CD4-positive, CD25-positive, alpha-beta regulatory T cell (primary cell): Measurements from ENCODE around the gene FNIP1. TPM values are rescaled to one million over a fixed set of nuclear protein-coding genes. Genes with fewer than 3 reads are reported as not detected.
"Not testable (repeated sequence)": the region's sequence is repeated elsewhere in the genome, so short reads cannot be mapped to it uniquely, and the experiment has no call there.

ENCODE experiments used
- ATAC-seq, 2 donors: fragments of 150-1000 bp; cut with Tn5 transposase; one replicate each; pipeline ENCODE4 v1.10.0; 2021; ENCODE audit warnings: low read depth in 2 of 2, moderate number of reproducible peaks in 2 of 2, moderate library complexity in 1 of 2
- DNase-seq, 3 donors: peaks; one replicate each; pipeline versions ENCODE4 v3.0.0 to v3.0.0-alpha.2; 2012 to 2022; ENCODE audit warnings: mixed read lengths in 1 of 3
- H3K27ac ChIP-seq: one replicate; pipeline ENCODE4 v1.7.0; 2013; ENCODE audit warnings: mild to moderate bottlenecking, low read length; ENCODE audit not compliant: insufficient read depth, poor library complexity, severe bottlenecking
- H3K27me3 ChIP-seq: one replicate; pipeline ENCODE4 v1.7.0; 2013; ENCODE audit warnings: low read length; ENCODE audit not compliant: control insufficient read depth, insufficient read depth
- H3K36me3 ChIP-seq: one replicate; pipeline ENCODE4 v1.7.0; 2013; ENCODE audit warnings: mild to moderate bottlenecking, low read length, moderate library complexity; ENCODE audit not compliant: control insufficient read depth, insufficient read depth
- H3K4me1 ChIP-seq: 2 replicates; pipeline ENCODE4 v1.7.0; 2013; ENCODE audit warnings: mild to moderate bottlenecking, low read length; ENCODE audit not compliant: insufficient read depth, control insufficient read depth, poor library complexity, severe bottlenecking
- H3K4me3 ChIP-seq: one replicate; pipeline ENCODE4 v1.7.0; 2013; ENCODE audit warnings: low read depth, mild to moderate bottlenecking, low read length, moderate library complexity
- H3K9me3 ChIP-seq, 2 experiments: 1 replicate in 1 of 2; 2 replicates in 1 of 2; pipeline ENCODE4 v1.7.0; 2013; ENCODE audit warnings: low read length in 2 of 2, mild to moderate bottlenecking in 1 of 2, moderate library complexity in 1 of 2; ENCODE audit not compliant: control insufficient read depth in 2 of 2
- H3K27ac Mint-ChIP-seq, 3 donors: one replicate each; pipeline ENCODE4 v1.8.0; 2020 to 2022; ENCODE audit warnings: mild to moderate bottlenecking in 3 of 3, mixed read lengths in 3 of 3, moderate library complexity in 2 of 3
- H3K27me3 Mint-ChIP-seq: one replicate; pipeline ENCODE4 v1.8.0; 2022; ENCODE audit warnings: mild to moderate bottlenecking, mixed read lengths
- H3K36me3 Mint-ChIP-seq: one replicate; pipeline ENCODE4 v1.8.0; 2020; ENCODE audit warnings: mixed read lengths
- H3K4me1 Mint-ChIP-seq, 4 donors: one replicate each; pipeline ENCODE4 v1.8.0; 2020 to 2022; ENCODE audit warnings: mixed read lengths in 4 of 4, mild to moderate bottlenecking in 1 of 4
- H3K4me3 Mint-ChIP-seq, 4 donors: one replicate each; pipeline ENCODE4 v1.8.0; 2020 to 2022; ENCODE audit warnings: mild to moderate bottlenecking in 4 of 4, mixed read lengths in 4 of 4, moderate library complexity in 3 of 4
- H3K9me3 Mint-ChIP-seq, 7 donors: one replicate each; pipeline ENCODE4 v1.8.0; 2020 to 2022; ENCODE audit warnings: mixed read lengths in 7 of 7, mild to moderate bottlenecking in 3 of 7, moderate library complexity in 2 of 7
- polyA plus RNA-seq, 4 donors: library from polyadenylated mRNA; unstranded; fragments of 300-500 nt; fragmentation: Illumina TruSeq; gene quantifications; one replicate each; pipeline ENCODE4 v1.2.3, GENCODE V29; 2021
- total RNA-seq: library from RNA; stranded (reverse); gene quantifications from one replicate; pipeline ENCODE4 v1.2.3, GENCODE V29; 2022

The FNIP1 gene
- total and polyA plus RNA-seq, 5 donors from 2014 or later = 10.0 to 33.2 (median 14.1) TPM

GRCh38 chr5:131734939-131735338 is 61.9 kb downstream of the FNIP1 start:
- not testable (repeated sequence) for H3K9me3 ChIP-seq, H3K4me1 ChIP-seq, H3K27me3 Mint-ChIP-seq, H3K4me1 Mint-ChIP-seq, H3K27me3 ChIP-seq, H3K4me3 Mint-ChIP-seq, H3K27ac ChIP-seq, ATAC-seq, DNase-seq, H3K27ac Mint-ChIP-seq, H3K9me3 Mint-ChIP-seq, H3K4me3 ChIP-seq
- peaks cover 16% of the 10 kb centered on the region for H3K36me3 ChIP-seq
- peaks cover 43% of the 10 kb centered on the region for H3K36me3 Mint-ChIP-seq

- peaks cover 0 to 15% (median 5%) of the 10 kb centered on the region in 4 donors for H3K4me1 Mint-ChIP-seq
- not testable (repeated sequence) for H3K27ac ChIP-seq, H3K4me3 Mint-ChIP-seq, DNase-seq, H3K4me1 ChIP-seq, ATAC-seq, H3K27ac Mint-ChIP-seq, H3K9me3 ChIP-seq, H3K27me3 ChIP-seq, H3K27me3 Mint-ChIP-seq, H3K4me3 ChIP-seq
- H3K9me3 Mint-ChIP-seq = peaks cover 2 to 23% (median 6%) of the 10 kb centered on the region in 7 donors
- peaks cover 57% of the 10 kb centered on the region for H3K36me3 Mint-ChIP-seq
- peaks cover 18% of the 10 kb centered on the region for H3K36me3 ChIP-seq
Observed at GRCh38 chr5:131729292-131729691, 67.5 kb downstream of the FNIP1 start.

- H3K4me1 Mint-ChIP-seq = peaks cover 8 to 20% (median 13%) of the 10 kb centered on the region in 4 donors
- not testable (repeated sequence) for DNase-seq, H3K4me3 Mint-ChIP-seq, H3K36me3 ChIP-seq, H3K27ac ChIP-seq, H3K9me3 ChIP-seq, H3K4me1 ChIP-seq, ATAC-seq, H3K4me3 ChIP-seq, H3K27me3 ChIP-seq, H3K27me3 Mint-ChIP-seq
- peak overlapping the region in 1 of 3 donors; percentile 46 for H3K27ac Mint-ChIP-seq
- peaks cover 68% of the 10 kb centered on the region for H3K36me3 Mint-ChIP-seq
- H3K9me3 Mint-ChIP-seq = peaks cover 2 to 23% (median 5%) of the 10 kb centered on the region in 7 donors
Observed at GRCh38 chr5:131724089-131724488, 72.7 kb downstream of the FNIP1 start.

- no peak for DNase-seq
- Mint-ChIP-seq H3K36me3 (peaks cover 54% of the 10 kb centered on the region), H3K4me3 (no peak overlapping the region)
Observed at GRCh38 chr5:131720714-131721113, 76.1 kb downstream of the FNIP1 start.

GRCh38 chr5:131719564-131719963 is 77.3 kb downstream of the FNIP1 start:
- Histone ChIP-seq H3K27ac (no peak overlapping the region), H3K4me1 (no peaks in the 10 kb centered on the region), H3K27me3 (no peaks in the 10 kb centered on the region), H3K36me3 (peaks cover 14% of the 10 kb centered on the region), H3K4me3 (no peak overlapping the region), H3K9me3 (peaks cover 0 to 2% of the 10 kb centered on the region in 2 experiments)
- peaks cover 52% of the 10 kb centered on the region for H3K36me3 Mint-ChIP-seq
- H3K9me3 Mint-ChIP-seq = peaks cover 0 to under 1% (median 0%) of the 10 kb centered on the region in 7 donors
- peaks cover 2 to 14% (median 11%) of the 10 kb centered on the region in 4 donors for H3K4me1 Mint-ChIP-seq
- ATAC-seq (no peak), DNase-seq (no peak)
- H3K4me3 Mint-ChIP-seq = no peak overlapping the region
- no peaks in the 10 kb centered on the region for H3K27me3 Mint-ChIP-seq
- no peak overlapping the region for H3K27ac Mint-ChIP-seq

More at GRCh38 chr5:131720714-131721113, 76.1 kb downstream of the FNIP1 start:
- Mint-ChIP-seq H3K27ac (no peak overlapping the region), H3K9me3 (no peaks in the 10 kb centered on the region), H3K4me1 (peaks cover 2 to 14% (median 11%) of the 10 kb centered on the region in 4 donors), H3K27me3 (no peaks in the 10 kb centered on the region)
- Histone ChIP-seq H3K4me1 (no peaks in the 10 kb centered on the region), H3K36me3 (peaks cover 10% of the 10 kb centered on the region), H3K9me3 (peaks cover 0 to 2% of the 10 kb centered on the region in 2 experiments), H3K4me3 (no peak overlapping the region), H3K27me3 (no peaks in the 10 kb centered on the region), H3K27ac (no peak overlapping the region)
- no peak for ATAC-seq

GRCh38 chr5:131718487-131719014 is 78.3 kb downstream of the FNIP1 start:
- peaks cover 2 to 18% (median 13%) of the 10 kb centered on the region in 4 donors for H3K4me1 Mint-ChIP-seq

GRCh38 chr5:131717164-131717563 is 79.7 kb downstream of the FNIP1 start:
- peaks cover 3 to 19% (median 15%) of the 10 kb centered on the region in 4 donors for H3K4me1 Mint-ChIP-seq
- H3K27me3 Mint-ChIP-seq, DNase-seq, H3K27ac Mint-ChIP-seq, ATAC-seq, H3K27ac ChIP-seq, H3K4me3 Mint-ChIP-seq, H3K4me1 ChIP-seq, H3K4me3 ChIP-seq, H3K9me3 Mint-ChIP-seq, H3K27me3 ChIP-seq, H3K9me3 ChIP-seq: not testable (repeated sequence)
- peaks cover 62% of the 10 kb centered on the region for H3K36me3 Mint-ChIP-seq
- H3K36me3 ChIP-seq = peaks cover 18% of the 10 kb centered on the region

More at GRCh38 chr5:131718487-131719014, 78.3 kb downstream of the FNIP1 start:
- peak in 1 of 3 donors; percentile 25 for DNase-seq
- Mint-ChIP-seq H3K27ac (no peak overlapping the region), H3K27me3 (no peaks in the 10 kb centered on the region), H3K36me3 (peaks cover 54% of the 10 kb centered on the region), H3K9me3 (peaks cover 0 to 2% (median 0%) of the 10 kb centered on the region in 7 donors), H3K4me3 (no peak overlapping the region)
- Histone ChIP-seq H3K4me1 (no peaks in the 10 kb centered on the region), H3K9me3 (peaks cover 0 to 2% of the 10 kb centered on the region in 2 experiments), H3K36me3 (peaks cover 18% of the 10 kb centered on the region), H3K27ac (no peak overlapping the region), H3K4me3 (no peak overlapping the region), H3K27me3 (no peaks in the 10 kb centered on the region)
- no peak for ATAC-seq

GRCh38 chr5:131716650-131717049 is 80.2 kb downstream of the FNIP1 start:
- H3K27ac Mint-ChIP-seq = no peak overlapping the region
- H3K4me1 ChIP-seq = no peaks in the 10 kb centered on the region
- H3K9me3 Mint-ChIP-seq = peaks cover 0 to 2% (median 0%) of the 10 kb centered on the region in 7 donors
- DNase-seq = no peak
- H3K4me1 Mint-ChIP-seq = peaks cover 5 to 16% (median 14%) of the 10 kb centered on the region in 4 donors
- no peak overlapping the region for H3K4me3 Mint-ChIP-seq
- no peak overlapping the region for H3K4me3 ChIP-seq
- H3K9me3 ChIP-seq = peaks cover 0 to 2% of the 10 kb centered on the region in 2 experiments
- H3K27me3 Mint-ChIP-seq = no peaks in the 10 kb centered on the region
- peaks cover 19% of the 10 kb centered on the region for H3K36me3 ChIP-seq
- H3K27ac ChIP-seq = no peak overlapping the region
- ATAC-seq = no peak
- H3K27me3 ChIP-seq = no peaks in the 10 kb centered on the region
- H3K36me3 Mint-ChIP-seq = peaks cover 62% of the 10 kb centered on the region
